WTC11 (cell line): ENCODE results near the gene RNF222. TPM values are rescaled to one million over a fixed set of nuclear protein-coding genes. Genes with fewer than 3 reads are reported as not detected.

Source experiments
- ATAC-seq: fragments of 200-7000 bp; cut with Tn5 transposase; 2 replicates; pipeline ENCODE4 v1.10.0; 2021; ENCODE audit warnings: mild to moderate bottlenecking, moderate library complexity
- Bru-seq: library from RNA; stranded (reverse); fragments of 400-500 nt; gene quantifications from one replicate; lab custom pipeline; 2021; lab: Mats Ljungman, UMichigan
- CTCF ChIA-PET: fragments of 300-600 bp; sonication (Branson Sonifier 250); formaldehyde crosslinking; loops from one replicate; lab custom pipeline; 2021; ENCODE audit warnings: antibody characterized with exemption; lab: Charles Lee
- POLR2A ChIA-PET: fragments of 350-600 bp; sonication (Branson Sonifier 250); formaldehyde crosslinking; loops from one replicate; lab custom pipeline; 2021; ENCODE audit warnings: antibody characterized with exemption; lab: Charles Lee
- DNase-seq: peaks from one replicate; pipeline ENCODE4 v3.0.0; 2021; ENCODE audit warnings: low spot score
- H3K27ac Mint-ChIP-seq: 2 replicates; pipeline ENCODE4 v1.8.0; 2021; ENCODE audit warnings: mixed read lengths
- H3K27me3 Mint-ChIP-seq: 2 replicates; pipeline ENCODE4 v1.8.0; 2021; ENCODE audit warnings: low read depth, mild to moderate bottlenecking, moderate library complexity, mixed read lengths
- H3K36me3 Mint-ChIP-seq: 2 replicates; pipeline ENCODE4 v1.8.0; 2021; ENCODE audit warnings: mixed read lengths
- H3K4me1 Mint-ChIP-seq: 2 replicates; pipeline ENCODE4 v1.8.0; 2022; ENCODE audit warnings: mixed read lengths
- H3K4me3 Mint-ChIP-seq: 2 replicates; pipeline ENCODE4 v1.8.0; 2021; ENCODE audit warnings: mild to moderate bottlenecking, moderate library complexity, mixed read lengths
- H3K9me3 Mint-ChIP-seq: 2 replicates; pipeline ENCODE4 v1.8.0; 2021; ENCODE audit warnings: mixed read lengths
- CBFB ChIP-seq: sonication (generic); formaldehyde crosslinking; IDR thresholded peaks from 2 replicates; pipeline ENCODE4 v1.8.1; 2022; ENCODE audit warnings: mild to moderate bottlenecking, low read depth, missing genetic modification reagents
- ELF4 ChIP-seq: sonication (generic); formaldehyde crosslinking; IDR thresholded peaks from 2 replicates; pipeline ENCODE4 v1.8.1; 2022; ENCODE audit warnings: low read depth, mild to moderate bottlenecking, moderate library complexity, missing genetic modification reagents
- EMX1 ChIP-seq: fragments of 250-450 bp; sonication (Bioruptor Pico); IDR thresholded peaks from 2 replicates; pipeline ENCODE4 v1.8.0; 2021; ENCODE audit warnings: mild to moderate bottlenecking
- ESRRA ChIP-seq: sonication (generic); formaldehyde crosslinking; IDR thresholded peaks from 2 replicates; pipeline ENCODE4 v1.8.1; 2022; ENCODE audit warnings: mild to moderate bottlenecking, missing genetic modification reagents, borderline replicate concordance
- ETV6 ChIP-seq: sonication (generic); formaldehyde crosslinking; IDR thresholded peaks from 2 replicates; pipeline ENCODE4 v1.8.1; 2022; ENCODE audit warnings: mild to moderate bottlenecking, missing genetic modification reagents
- JAZF1 ChIP-seq: fragments of 250-450 bp; sonication (Bioruptor Pico); IDR thresholded peaks from 2 replicates; pipeline ENCODE4 v1.9.0; 2021; ENCODE audit warnings: moderate library complexity, mild to moderate bottlenecking, inconsistent platforms
- MYBL2 ChIP-seq: sonication (generic); formaldehyde crosslinking; IDR thresholded peaks from 2 replicates; pipeline ENCODE4 v1.8.1; 2023; ENCODE audit warnings: mild to moderate bottlenecking, moderate library complexity, missing genetic modification reagents
- NFATC4 ChIP-seq: fragments of 250-450 bp; sonication (Bioruptor Pico); IDR thresholded peaks from 2 replicates; pipeline ENCODE4 v1.9.0; 2021; ENCODE audit warnings: mild to moderate bottlenecking
- RELA ChIP-seq: sonication (generic); formaldehyde crosslinking; IDR thresholded peaks from 2 replicates; pipeline ENCODE4 v1.8.1; 2022; ENCODE audit warnings: missing genetic modification reagents, mild to moderate bottlenecking, borderline replicate concordance
- SMAD4 ChIP-seq: sonication (generic); formaldehyde crosslinking; IDR thresholded peaks from 2 replicates; pipeline ENCODE4 v1.8.0; 2022; ENCODE audit warnings: mild to moderate bottlenecking, missing genetic modification reagents
- TEAD4 ChIP-seq: sonication (generic); formaldehyde crosslinking; IDR thresholded peaks from 2 replicates; pipeline ENCODE4 v1.8.0; 2022; ENCODE audit warnings: mild to moderate bottlenecking, missing genetic modification reagents
- TP53 ChIP-seq: sonication (generic); formaldehyde crosslinking; IDR thresholded peaks from 2 replicates; pipeline ENCODE4 v1.8.1; 2023; ENCODE audit warnings: mild to moderate bottlenecking, missing genetic modification reagents
- ZNF121 ChIP-seq: sonication (generic); formaldehyde crosslinking; IDR thresholded peaks from 2 replicates; pipeline ENCODE4 v1.8.0; 2023; ENCODE audit warnings: missing genetic modification reagents
- ZNF219 ChIP-seq: sonication (generic); formaldehyde crosslinking; IDR thresholded peaks from 2 replicates; pipeline ENCODE4 v1.8.0; 2023; ENCODE audit warnings: missing genetic modification reagents, mild to moderate bottlenecking, borderline replicate concordance
- ZNF416 ChIP-seq: fragments of 250-450 bp; sonication (Bioruptor Pico); IDR thresholded peaks from 2 replicates; pipeline ENCODE4 v1.9.0; 2021; ENCODE audit warnings: mild to moderate bottlenecking, inconsistent platforms
- long read RNA-seq, 3 experiments: library from RNA in 1 of 3; library from capped mRNA in 1 of 3; library from polyadenylated mRNA in 1 of 3; unstranded in 2 of 3; stranded (forward) in 1 of 3; transcript quantifications; one replicate each; pipeline ENCODE4 v2.0.0, GENCODE V29; 2021
- total RNA-seq: library from RNA; stranded (reverse); gene quantifications from 3 replicates; pipeline ENCODE4 v1.2.3, GENCODE V29; 2021
- TF ChIP-seq, protein P1 (sequence below): sonication (generic); formaldehyde crosslinking; IDR thresholded peaks from 2 replicates; pipeline ENCODE4 v1.8.1; 2022; ENCODE audit warnings: missing genetic modification reagents, borderline replicate concordance
- TF ChIP-seq, protein P2 (sequence below): sonication (generic); formaldehyde crosslinking; IDR thresholded peaks from 2 replicates; pipeline ENCODE4 v1.8.1; 2023; ENCODE audit warnings: mild to moderate bottlenecking, missing genetic modification reagents, moderate library complexity
- TF ChIP-seq, protein P3 (sequence below): sonication (generic); formaldehyde crosslinking; IDR thresholded peaks from 2 replicates; pipeline ENCODE4 v1.8.1; 2023; ENCODE audit warnings: mild to moderate bottlenecking, moderate library complexity, missing genetic modification reagents
- TF ChIP-seq, protein P4 (sequence below): sonication (generic); formaldehyde crosslinking; IDR thresholded peaks from 2 replicates; pipeline ENCODE4 v1.8.1; 2022; ENCODE audit warnings: mild to moderate bottlenecking, moderate library complexity, missing genetic modification reagents
- TF ChIP-seq, protein P5 (sequence below): sonication (generic); formaldehyde crosslinking; IDR thresholded peaks from 2 replicates; pipeline ENCODE4 v1.8.1; 2023; ENCODE audit warnings: mild to moderate bottlenecking, missing genetic modification reagents

The RNF222 gene, protein sequence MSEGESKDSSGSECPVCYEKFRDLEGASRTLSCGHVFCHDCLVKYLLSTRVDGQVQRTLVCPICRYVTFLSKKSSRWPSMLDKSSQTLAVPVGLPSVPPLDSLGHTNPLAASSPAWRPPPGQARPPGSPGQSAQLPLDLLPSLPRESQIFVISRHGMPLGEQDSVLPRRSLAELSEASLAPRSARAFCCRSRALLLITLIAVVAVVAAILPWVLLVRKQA
- total RNA-seq, result not detected in 3 replicates
- Bru-seq, nascent RNA, result percentile 6 among the genes with signal in this experiment
- long read RNA-seq, experiment 1, result 0 reads
- long read RNA-seq, experiment 2, result 0 reads
- long read RNA-seq, experiment 3, result 0 reads

DNA sequence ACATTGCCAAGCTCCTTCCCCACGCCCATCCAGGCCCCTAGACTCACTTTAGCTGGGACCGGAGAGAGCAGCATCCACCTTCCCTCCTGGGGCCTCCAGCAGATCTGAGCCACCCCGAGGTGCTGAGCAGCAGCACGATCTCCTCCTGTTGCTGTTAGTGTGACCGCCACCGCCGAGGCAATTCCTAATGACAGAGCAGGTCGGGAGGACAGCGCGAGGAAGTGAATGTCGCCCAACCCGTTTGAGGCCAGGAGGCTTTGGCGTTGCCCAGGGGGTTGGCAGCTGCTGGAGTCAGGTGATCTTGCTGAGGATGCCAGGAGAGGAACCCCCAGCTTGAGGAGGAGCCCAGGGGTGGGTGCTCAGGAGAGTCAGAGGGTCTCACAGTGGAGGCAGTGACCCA is at the start of gene RNF222:
Gene RNF222, minus strand, starts transcription at position 192 of the 400 bp plus-strand sequence. CDS start 4,366 bp downstream, outside the sequence.
- CTCF ChIA-PET, result interaction anchor here (1.2 kb wide), 1 partner anchor 12 kb away, joined by 4 read pairs; no protein-coding TSS in a partner anchor
- no peak for ATAC-seq
- peak within 1 kb of the TSS; percentile 48; the same call in 1 of the 2 replicates for H3K27ac Mint-ChIP-seq

DNA sequence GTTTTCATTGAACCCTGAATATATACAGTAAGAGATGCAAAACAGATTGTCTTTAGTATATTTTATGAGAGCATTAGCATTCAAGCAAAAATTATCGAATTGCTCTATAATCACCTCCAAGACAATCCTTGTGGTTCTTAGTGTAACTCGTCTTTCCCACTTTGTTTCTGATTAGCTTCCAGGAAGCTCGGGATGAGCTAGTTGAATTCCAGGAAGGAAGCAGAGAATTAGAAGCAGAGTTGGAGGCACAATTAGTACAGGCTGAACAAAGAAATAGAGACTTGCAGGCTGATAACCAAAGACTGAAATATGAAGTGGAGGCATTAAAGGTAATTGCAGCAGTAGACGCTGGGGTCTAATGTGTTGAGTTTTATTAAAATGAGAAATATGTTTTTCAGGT is 47.9 kb upstream of the RNF222 start:
- TF ChIP-seq ZNF219 (CRISPR knock-in tag) (no peak), TEAD4 (no peak), ESRRA (CRISPR knock-in tag) (no peak), ZNF416 (CRISPR knock-in tag) (no peak), CBFB (no peak), MYBL2 (CRISPR knock-in tag) (no peak), RELA (no peak)
- TF ChIP-seq, protein P1, sequence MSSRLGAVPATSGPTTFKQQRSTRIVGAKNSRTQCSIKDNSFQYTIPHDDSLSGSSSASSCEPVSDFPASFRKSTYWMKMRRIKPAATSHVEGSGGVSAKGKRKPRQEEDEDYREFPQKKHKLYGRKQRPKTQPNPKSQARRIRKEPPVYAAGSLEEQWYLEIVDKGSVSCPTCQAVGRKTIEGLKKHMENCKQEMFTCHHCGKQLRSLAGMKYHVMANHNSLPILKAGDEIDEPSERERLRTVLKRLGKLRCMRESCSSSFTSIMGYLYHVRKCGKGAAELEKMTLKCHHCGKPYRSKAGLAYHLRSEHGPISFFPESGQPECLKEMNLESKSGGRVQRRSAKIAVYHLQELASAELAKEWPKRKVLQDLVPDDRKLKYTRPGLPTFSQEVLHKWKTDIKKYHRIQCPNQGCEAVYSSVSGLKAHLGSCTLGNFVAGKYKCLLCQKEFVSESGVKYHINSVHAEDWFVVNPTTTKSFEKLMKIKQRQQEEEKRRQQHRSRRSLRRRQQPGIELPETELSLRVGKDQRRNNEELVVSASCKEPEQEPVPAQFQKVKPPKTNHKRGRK (CRISPR knock-in tag), result no peak
- TF ChIP-seq, protein P2, sequence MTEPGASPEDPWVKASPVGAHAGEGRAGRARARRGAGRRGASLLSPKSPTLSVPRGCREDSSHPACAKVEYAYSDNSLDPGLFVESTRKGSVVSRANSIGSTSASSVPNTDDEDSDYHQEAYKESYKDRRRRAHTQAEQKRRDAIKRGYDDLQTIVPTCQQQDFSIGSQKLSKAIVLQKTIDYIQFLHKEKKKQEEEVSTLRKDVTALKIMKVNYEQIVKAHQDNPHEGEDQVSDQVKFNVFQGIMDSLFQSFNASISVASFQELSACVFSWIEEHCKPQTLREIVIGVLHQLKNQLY (CRISPR knock-in tag), result no peak
- ChIA-PET POLR2A (no interaction called here), CTCF (interaction anchor here (2.7 kb wide), 1 partner anchor 35 kb away, joined by 11 read pairs; no protein-coding TSS in a partner anchor)
- H3K27ac Mint-ChIP-seq, result peak overlapping the region; percentile 87; the same call in 1 of the 2 replicates
- no peaks in the 10 kb centered on the region for H3K9me3 Mint-ChIP-seq
- DNase-seq (no peak), ATAC-seq (no peak)
- no peak overlapping the region for H3K4me3 Mint-ChIP-seq
- H3K36me3 Mint-ChIP-seq, result peaks cover 31% of the 10 kb centered on the region
- peaks cover 16% of the 10 kb centered on the region for H3K4me1 Mint-ChIP-seq
- H3K27me3 Mint-ChIP-seq, result no peaks in the 10 kb centered on the region

More for the DNA sequence above, at the start of gene RNF222:
- H3K9me3 Mint-ChIP-seq, result no peaks in the 10 kb centered on the region
- TF ChIP-seq SMAD4 (CRISPR knock-in tag) (no peak), ZNF121 (CRISPR knock-in tag) (no peak), ZNF416 (CRISPR knock-in tag) (no peak), NFATC4 (no peak), ELF4 (CRISPR knock-in tag) (no peak), EMX1 (CRISPR knock-in tag) (no peak), CBFB (no peak), JAZF1 (CRISPR knock-in tag) (no peak), ETV6 (CRISPR knock-in tag) (no peak), TEAD4 (no peak)
- TF ChIP-seq, protein P3, sequence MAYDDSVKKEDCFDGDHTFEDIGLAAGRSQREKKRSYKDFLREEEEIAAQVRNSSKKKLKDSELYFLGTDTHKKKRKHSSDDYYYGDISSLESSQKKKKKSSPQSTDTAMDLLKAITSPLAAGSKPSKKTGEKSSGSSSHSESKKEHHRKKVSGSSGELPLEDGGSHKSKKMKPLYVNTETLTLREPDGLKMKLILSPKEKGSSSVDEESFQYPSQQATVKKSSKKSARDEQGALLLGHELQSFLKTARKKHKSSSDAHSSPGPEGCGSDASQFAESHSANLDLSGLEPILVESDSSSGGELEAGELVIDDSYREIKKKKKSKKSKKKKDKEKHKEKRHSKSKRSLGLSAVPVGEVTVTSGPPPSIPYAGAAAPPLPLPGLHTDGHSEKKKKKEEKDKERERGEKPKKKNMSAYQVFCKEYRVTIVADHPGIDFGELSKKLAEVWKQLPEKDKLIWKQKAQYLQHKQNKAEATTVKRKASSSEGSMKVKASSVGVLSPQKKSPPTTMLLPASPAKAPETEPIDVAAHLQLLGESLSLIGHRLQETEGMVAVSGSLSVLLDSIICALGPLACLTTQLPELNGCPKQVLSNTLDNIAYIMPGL (CRISPR knock-in tag), result no peak
- TF ChIP-seq, protein P4, sequence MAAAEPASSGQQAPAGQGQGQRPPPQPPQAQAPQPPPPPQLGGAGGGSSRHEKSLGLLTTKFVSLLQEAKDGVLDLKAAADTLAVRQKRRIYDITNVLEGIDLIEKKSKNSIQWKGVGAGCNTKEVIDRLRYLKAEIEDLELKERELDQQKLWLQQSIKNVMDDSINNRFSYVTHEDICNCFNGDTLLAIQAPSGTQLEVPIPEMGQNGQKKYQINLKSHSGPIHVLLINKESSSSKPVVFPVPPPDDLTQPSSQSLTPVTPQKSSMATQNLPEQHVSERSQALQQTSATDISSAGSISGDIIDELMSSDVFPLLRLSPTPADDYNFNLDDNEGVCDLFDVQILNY (CRISPR knock-in tag), result no peak
- TF ChIP-seq, all 79 proteins: peak for 0
- Mint-ChIP-seq H3K27me3 (peaks cover 17% of the 10 kb centered on the region), H3K4me1 (no peaks in the 10 kb centered on the region; the same call in 1 of the 2 replicates), H3K4me3 (no peak within 1 kb of the TSS), H3K36me3 (no peaks in the 10 kb centered on the region)
- POLR2A ChIA-PET, result no interaction called here
- DNase-seq, result no peak

DNA sequence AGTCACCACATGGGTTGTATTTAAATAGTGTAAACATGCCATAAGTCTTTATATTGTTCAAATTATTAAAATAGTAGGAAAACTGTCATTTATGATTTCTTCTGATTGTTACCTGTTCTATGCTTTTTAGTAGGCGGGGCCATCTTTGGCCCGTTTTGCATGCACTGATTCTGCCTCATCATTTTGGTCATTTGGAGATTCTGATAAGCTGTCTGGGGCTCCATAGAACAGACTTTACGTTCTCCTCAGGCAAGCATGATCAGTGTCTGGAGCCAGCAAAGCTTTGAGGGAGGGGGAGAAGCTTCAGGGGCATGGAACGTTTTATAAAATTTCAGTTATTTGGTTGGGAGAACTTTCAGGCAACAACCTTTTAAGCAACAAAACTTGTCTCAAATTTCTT is 46.9 kb upstream of the RNF222 start:
- no peak for ATAC-seq
- CTCF ChIA-PET, result no interaction called here
- POLR2A ChIA-PET, result no interaction called here
- TF ChIP-seq, protein P5, sequence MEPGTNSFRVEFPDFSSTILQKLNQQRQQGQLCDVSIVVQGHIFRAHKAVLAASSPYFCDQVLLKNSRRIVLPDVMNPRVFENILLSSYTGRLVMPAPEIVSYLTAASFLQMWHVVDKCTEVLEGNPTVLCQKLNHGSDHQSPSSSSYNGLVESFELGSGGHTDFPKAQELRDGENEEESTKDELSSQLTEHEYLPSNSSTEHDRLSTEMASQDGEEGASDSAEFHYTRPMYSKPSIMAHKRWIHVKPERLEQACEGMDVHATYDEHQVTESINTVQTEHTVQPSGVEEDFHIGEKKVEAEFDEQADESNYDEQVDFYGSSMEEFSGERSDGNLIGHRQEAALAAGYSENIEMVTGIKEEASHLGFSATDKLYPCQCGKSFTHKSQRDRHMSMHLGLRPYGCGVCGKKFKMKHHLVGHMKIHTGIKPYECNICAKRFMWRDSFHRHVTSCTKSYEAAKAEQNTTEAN (CRISPR knock-in tag), result no peak
- TF ChIP-seq, protein P2 (CRISPR knock-in tag), result no peak
- TF ChIP-seq TP53 (CRISPR knock-in tag) (no peak), ZNF219 (CRISPR knock-in tag) (no peak)
- TF ChIP-seq, protein P1 (CRISPR knock-in tag), result no peak
- TF ChIP-seq, protein P3 (CRISPR knock-in tag), result no peak

More for the DNA sequence above, 46.9 kb upstream of the RNF222 start:
- H3K27me3 Mint-ChIP-seq, result no peaks in the 10 kb centered on the region
- no peak overlapping the region for H3K4me3 Mint-ChIP-seq
- no peak for DNase-seq
- H3K9me3 Mint-ChIP-seq, result no peaks in the 10 kb centered on the region
- H3K4me1 Mint-ChIP-seq, result peaks cover 16% of the 10 kb centered on the region
- no peak overlapping the region for H3K27ac Mint-ChIP-seq
- peaks cover 29% of the 10 kb centered on the region for H3K36me3 Mint-ChIP-seq
